Inferior parietal cortex (tissue), 1 donor: ENCODE measurements around the gene MINDY3.

Experiments used
- DNase-seq: peaks from one replicate; pipeline ENCODE4 v3.0.0-alpha.2; 2016; ENCODE audit errors: extremely low spot score

The MINDY3 gene

DNA sequence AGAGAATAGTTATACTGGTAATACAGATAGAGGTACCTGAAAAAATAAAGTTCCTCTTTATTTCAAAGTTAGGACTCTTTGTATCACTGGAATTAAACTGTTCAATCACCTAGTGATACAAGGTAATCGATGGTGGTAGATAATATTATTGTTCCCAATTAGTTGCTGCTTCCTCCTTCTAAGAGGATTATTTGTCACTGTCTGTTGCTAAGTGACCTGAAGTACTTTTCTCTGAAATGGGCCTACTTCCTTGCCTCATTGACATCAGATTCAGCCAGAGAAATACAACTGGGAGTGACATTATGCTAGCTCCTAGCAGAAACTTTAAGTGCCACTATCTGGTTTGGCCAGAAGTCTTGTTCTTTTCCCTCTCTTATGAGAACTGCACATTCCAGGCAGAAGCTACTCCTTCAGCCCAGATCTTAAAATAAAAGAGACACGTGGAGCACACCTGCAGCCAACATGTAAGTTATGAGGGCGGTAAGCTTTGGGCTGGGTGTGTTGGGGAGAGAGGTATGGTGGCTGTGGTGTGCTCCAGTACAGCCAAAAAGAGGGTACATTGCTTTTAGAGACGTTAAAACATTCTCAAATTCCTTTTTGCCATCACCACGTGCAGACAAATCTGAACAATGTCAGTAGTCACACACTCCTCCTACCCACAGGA, 54.8 kb downstream of the MINDY3 start:
- no peak for DNase-seq

- DNase-seq = no peak
Measured at GRCh38 chr10:15804109-15804508, 56.2 kb downstream of the MINDY3 start.

- no peak for DNase-seq
Measured at GRCh38 chr10:15802375-15802949, 57.8 kb downstream of the MINDY3 start.

GRCh38 chr10:15801641-15802040, 58.7 kb downstream of the MINDY3 start:
- no peak for DNase-seq

DNA sequence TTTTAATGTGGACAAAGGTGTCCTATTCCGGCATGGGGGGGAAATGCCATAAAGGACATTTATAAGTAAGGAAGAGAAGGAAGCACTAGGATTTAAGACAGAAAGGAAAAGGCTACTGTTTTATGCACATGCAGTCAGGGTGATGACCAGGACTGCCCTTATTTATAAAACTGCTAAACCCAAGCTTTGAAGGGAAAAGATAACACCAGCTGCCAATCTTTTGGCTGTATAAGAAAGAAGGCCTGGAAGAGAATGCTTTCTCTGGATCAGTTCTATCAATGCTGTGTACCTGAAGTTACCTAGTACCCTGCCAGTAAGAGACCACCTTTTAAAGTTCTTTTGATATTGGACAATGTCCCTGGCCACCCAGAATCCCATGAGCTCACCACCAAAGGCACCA, 59.2 kb downstream of the MINDY3 start:
- no peak for DNase-seq

- no peak for DNase-seq
Measured at GRCh38 chr10:15797346-15797745, 63.0 kb downstream of the MINDY3 start.

DNA sequence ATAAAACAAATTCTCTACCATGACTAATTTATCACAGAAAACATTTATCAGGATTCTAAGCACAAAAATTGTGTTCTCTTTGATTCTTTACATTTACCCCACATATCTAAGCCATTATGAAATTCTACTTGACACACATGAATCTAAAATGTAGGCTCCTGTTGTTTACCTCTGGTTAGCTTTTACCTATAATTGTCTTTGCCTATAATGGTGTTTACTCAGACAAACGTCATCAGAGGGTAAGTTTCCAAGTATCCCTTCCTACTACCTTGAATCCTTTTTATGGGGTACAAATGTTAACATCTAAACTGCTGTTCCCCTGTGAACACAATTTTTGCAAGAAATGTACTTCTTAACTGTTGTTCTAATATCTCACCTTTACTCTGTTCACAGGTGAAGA, 63.5 kb downstream of the MINDY3 start:
- DNase-seq = no peak

DNA sequence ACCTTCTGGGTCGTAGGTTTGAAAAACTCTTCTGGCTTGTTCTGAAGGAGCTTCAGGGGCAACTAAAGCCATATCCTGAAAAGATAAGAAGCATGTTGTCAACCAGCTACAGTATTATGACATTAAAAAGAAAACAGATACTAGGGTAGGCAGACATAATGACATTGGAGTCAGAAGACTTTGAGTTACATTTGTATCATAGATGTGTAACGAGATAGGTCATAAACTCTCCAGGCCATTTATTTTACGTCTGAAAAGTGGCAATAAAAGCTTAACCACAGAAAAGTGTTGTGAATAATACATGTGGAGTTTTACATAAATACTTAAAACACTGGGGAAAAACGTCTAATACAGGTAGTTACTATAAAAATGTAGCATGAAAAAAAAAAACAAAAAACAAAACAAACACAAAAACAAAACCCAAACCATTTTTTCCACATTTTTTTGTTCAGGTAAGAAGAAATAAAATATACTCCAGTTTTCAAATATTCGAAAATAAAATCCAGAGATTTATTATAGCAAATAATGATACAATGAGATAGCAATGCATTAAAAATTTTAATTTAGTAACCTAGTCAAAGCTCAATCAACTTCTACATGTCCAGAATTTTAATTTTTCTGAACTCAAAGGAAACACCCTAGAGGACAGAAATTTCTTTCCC, 64.1 kb downstream of the MINDY3 start:
- DNase-seq = no peak

- no peak for DNase-seq
Measured at GRCh38 chr10:15795036-15795792, 65.1 kb downstream of the MINDY3 start.

- DNase-seq = no peak
Measured at GRCh38 chr10:15794569-15794968, 65.7 kb downstream of the MINDY3 start.

DNA sequence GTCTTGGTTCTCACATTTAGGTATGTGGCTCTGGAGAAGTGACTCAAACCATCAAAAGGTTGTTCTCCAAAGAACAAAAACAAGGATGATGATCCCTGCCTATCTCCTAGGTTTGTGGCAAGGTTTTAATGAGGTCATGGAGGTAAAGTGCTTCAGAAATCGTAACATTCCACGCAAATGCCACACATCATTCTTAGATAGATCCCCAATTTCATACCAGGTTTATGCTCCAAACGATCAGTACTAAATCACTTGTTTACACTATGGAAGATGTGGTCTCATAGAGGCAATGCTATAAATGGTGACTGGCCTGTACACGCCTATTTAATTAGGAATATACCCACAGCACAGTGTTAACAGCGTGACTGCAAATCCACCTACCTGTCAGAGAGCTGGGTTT, 66.6 kb downstream of the MINDY3 start:
- no peak for DNase-seq

DNA sequence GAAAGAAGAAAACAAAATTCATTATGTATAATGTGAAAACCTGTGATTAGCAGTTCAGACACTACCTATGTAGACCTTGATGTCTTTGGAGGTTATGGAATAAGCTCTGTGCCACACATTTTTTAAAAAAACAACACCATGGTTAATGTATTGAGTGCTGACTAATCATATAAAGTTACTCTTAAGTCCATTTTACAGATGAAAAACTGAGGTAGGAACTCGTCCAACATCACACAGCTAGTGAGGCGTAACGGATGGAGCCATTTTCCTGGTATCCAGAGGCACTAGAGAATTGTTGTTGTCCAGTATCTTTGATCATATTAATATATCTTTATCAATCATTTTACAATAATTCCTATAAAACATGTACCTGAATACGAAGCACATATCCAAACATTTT, 67.5 kb downstream of the MINDY3 start:
- DNase-seq = no peak

DNA sequence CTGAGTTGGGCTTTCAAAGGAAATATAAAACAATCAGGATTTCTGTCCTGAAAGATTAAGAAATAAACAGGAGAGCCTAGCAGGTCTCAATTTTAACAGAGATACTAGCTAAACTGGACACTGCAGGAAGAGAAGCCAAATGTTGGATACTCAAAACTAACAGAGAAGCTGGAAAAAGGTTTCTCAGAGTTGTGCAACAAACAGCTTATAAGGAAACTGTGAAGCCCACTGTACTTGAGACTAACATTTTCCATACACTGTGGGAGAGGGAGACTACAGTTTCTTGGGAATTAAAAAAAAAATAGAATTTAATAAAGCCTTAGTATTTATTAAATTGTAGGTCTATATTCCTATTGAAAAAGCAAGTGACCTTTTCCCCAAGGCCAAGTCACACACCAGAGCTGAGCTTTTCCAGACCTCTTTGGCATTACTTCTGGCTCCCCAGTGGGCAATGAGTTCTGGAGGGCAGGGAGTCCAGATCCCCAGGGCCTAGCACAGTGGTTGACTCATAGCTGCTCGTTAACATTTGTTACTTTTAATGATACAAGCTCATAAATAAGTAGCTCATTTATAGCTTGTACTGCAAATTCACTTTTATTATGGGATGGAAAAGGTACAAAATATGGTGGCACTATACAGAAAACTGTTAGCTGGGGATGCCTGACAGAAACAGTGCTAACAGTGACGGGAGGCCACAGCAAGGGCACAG, 68.3 kb downstream of the MINDY3 start:
- DNase-seq = no peak

- DNase-seq = no peak
Measured at GRCh38 chr10:15789793-15790525, 70.3 kb downstream of the MINDY3 start.

GRCh38 chr10:15787426-15787825, 72.9 kb downstream of the MINDY3 start:
- no peak for DNase-seq

GRCh38 chr10:15784662-15785300, 75.5 kb downstream of the MINDY3 start:
- DNase-seq = no peak

GRCh38 chr10:15783941-15784636, 76.2 kb downstream of the MINDY3 start:
- DNase-seq = no peak

- DNase-seq = no peak
Measured at GRCh38 chr10:15782851-15783250, 77.5 kb downstream of the MINDY3 start.

DNA sequence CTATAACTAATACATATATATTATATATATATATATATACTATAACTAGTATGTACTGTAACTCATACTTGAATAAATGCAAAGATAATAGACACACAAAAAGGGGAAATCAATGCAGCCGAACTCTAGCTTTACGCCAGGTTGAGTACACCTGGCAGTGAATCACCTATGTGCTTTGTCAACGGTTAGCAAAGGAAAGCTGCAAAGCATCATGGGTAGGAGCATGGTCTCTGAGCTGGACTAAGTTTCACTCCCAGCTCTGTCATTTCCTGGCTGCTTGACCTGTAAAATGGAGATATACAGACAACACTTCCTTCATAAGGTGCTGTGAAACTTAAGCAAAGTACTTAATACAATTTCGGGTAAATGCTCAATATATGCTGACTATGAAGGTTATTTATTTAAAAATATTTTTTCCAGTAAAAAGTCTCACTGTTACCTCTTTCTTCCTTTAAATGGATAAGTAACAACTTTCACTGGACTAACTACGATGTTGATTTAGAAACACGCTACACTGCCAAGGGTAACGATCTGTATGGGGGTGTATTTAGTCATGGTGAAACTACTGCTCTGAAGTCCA, 78.8 kb downstream of the MINDY3 start:
- DNase-seq = no peak
